ENCODE results near the gene ACOX1.

Gene ACOX1

GRCh38 chr17:75891605-75892555 is 87.1 kb downstream of the ACOX1 start:
- DNase-seq (ENCODE audit: low read depth) = no peak

Measured in HS-27A (cell line).